Measurements from ENCODE around the gene TERF2IP. TPM values are rescaled to one million over a fixed set of nuclear protein-coding genes. Genes with fewer than 3 reads are reported as not detected.

The TERF2IP gene
- total and polyA plus RNA-seq, 2 experiments from 2014 or later, result 12.0 to 18.0 TPM

DNA sequence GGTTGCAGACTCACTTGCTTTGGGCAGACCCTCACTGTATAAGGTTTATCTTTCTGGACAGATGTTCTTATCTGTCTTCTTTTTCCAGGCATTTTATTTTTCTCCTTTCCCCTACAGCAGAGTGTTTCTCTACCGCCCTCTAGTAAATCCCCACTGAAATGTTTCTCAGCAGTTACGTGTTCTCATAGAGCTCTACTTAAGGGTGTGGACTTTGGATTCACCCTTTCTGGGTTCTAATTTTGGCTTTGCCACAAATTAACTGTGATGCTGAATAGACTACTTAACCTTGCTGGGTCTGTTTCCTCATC is 26.4 kb upstream of the TERF2IP start:
- Histone ChIP-seq H3K36me3 (ENCODE audit: insufficient read depth) (peaks cover 16% of the 10 kb centered on the region), H3K4me2 (no peak overlapping the region), H3F3A (replicated peaks; ENCODE audit: low read depth) (peaks cover 6% of the 10 kb centered on the region; the same call in 1 of the 2 replicates), H4K20me1 (replicated peaks; ENCODE audit: insufficient read depth) (no peaks in the 10 kb centered on the region; the same call in 1 of the 2 replicates), H2AFZ (no peak overlapping the region), H3K27me3 (ENCODE audit: insufficient read depth) (no peaks in the 10 kb centered on the region), H3K79me2 (replicated peaks; ENCODE audit: insufficient read depth) (peaks cover 10% of the 10 kb centered on the region; the same call in 1 of the 2 replicates), H3K4me1 (ENCODE audit: insufficient read depth) (peaks cover 7% of the 10 kb centered on the region; the same call in 1 of the 2 replicates), H3K27ac (ENCODE audit: low read depth) (no peak overlapping the region), H3K9me2 (ENCODE audit: insufficient read depth) (no peaks in the 10 kb centered on the region), H3K4me3 (0 out of 2 replicates have a peak overlapping the region, but pooled peaks have one; percentile 69)
- Mint-ChIP-seq H3K4me1 (peaks cover 4% of the 10 kb centered on the region), H3K27ac (no peak overlapping the region), H3K27me3 (ENCODE audit: insufficient read depth, low read depth, poor library complexity) (peaks cover 2% of the 10 kb centered on the region), H3K36me3 (ENCODE audit: low read depth) (peaks cover 43% of the 10 kb centered on the region), H3K9me3 (no peaks in the 10 kb centered on the region), H3K4me3 (peak overlapping the region; percentile 97; the same call in 2 of the 3 replicates)
- ATAC-seq (no peak), DNase-seq (ENCODE audit: low spot score) (peak; percentile 51)
- no peak for TF ChIP-seq JUNB (IDR thresholded peaks at IDR 0.05; ENCODE audit: unreplicated experiment)
- TF ChIP-seq, protein P1, sequence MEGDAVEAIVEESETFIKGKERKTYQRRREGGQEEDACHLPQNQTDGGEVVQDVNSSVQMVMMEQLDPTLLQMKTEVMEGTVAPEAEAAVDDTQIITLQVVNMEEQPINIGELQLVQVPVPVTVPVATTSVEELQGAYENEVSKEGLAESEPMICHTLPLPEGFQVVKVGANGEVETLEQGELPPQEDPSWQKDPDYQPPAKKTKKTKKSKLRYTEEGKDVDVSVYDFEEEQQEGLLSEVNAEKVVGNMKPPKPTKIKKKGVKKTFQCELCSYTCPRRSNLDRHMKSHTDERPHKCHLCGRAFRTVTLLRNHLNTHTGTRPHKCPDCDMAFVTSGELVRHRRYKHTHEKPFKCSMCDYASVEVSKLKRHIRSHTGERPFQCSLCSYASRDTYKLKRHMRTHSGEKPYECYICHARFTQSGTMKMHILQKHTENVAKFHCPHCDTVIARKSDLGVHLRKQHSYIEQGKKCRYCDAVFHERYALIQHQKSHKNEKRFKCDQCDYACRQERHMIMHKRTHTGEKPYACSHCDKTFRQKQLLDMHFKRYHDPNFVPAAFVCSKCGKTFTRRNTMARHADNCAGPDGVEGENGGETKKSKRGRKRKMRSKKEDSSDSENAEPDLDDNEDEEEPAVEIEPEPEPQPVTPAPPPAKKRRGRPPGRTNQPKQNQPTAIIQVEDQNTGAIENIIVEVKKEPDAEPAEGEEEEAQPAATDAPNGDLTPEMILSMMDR (conservative IDR thresholded peaks at IDR 0.05; ENCODE audit: low read depth in 2 of 2), result peak; percentile 59 to 64

DNA sequence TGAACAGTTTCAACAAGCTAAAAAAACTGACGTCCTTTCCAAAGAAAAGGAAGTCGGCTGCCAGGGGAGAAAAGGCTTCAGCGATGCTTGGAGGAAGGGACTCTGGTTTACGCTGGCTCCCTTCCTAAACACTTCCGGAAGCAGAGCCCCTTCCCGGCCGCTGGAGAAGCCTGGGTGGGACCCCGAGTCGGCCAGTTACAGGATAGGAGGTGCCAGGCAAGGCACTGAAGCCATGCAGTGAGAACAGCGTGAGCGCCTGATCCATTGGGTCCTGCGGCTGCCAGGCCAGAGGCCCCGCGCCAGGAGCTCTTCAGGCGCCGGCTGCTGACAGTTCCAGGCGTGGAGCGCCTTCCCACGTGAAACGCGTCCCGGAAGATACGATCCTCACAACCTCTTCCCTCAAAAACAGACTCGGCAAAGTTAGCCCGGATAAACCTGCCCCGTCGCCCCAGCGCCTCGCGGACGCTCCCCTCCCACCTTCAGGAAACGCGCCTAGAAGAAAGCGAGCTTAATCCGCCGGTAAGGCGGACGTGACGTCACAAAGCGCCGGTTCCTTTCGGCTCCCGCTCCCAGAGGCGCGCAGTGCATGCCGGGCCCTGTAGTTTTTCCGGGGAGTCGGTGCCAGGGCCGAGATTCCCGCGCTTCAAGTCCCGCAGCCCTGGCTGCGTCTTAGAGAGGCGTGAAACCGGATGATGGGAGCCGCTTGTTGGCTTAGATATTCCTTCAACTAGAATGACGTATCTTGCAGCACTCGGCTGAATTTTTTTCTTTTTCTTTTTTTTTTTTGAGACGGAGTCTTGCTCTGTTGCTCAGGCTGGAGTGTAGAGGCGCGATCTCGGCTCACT is 24.6 kb upstream of the TERF2IP start, which contains the start of gene ADAT1:
TSS of gene ADAT1 (minus strand) at position 521 of the 845 bp plus-strand sequence. CDS start 2,482 bp downstream, outside the sequence.
- peak within 1 kb of the TSS; percentile 69 for H3K4me3 ChIP-seq
- Mint-ChIP-seq H3K9me3 (no peaks in the 10 kb centered on the region), H3K27me3 (ENCODE audit: insufficient read depth, low read depth, poor library complexity) (peaks cover 2% of the 10 kb centered on the region), H3K27ac (peak within 1 kb of the TSS; percentile 99), H3K4me1 (peaks cover 4% of the 10 kb centered on the region), H3K36me3 (ENCODE audit: low read depth) (peaks cover 47% of the 10 kb centered on the region), H3K4me3 (peak within 1 kb of the TSS; percentile 97)
- peak within 1 kb of the TSS; percentile 85 for H3K4me2 ChIP-seq
- no peaks in the 10 kb centered on the region for H3K9me2 ChIP-seq (ENCODE audit: insufficient read depth)
- H3K79me2 ChIP-seq (replicated peaks; ENCODE audit: insufficient read depth), result peaks cover 10% of the 10 kb centered on the region; the same call in 1 of the 2 replicates
- H3K4me1 ChIP-seq (ENCODE audit: insufficient read depth), result peaks cover 7% of the 10 kb centered on the region; the same call in 1 of the 2 replicates
- H4K20me1 ChIP-seq (replicated peaks; ENCODE audit: insufficient read depth), result no peaks in the 10 kb centered on the region; the same call in 1 of the 2 replicates
- no peaks in the 10 kb centered on the region for H3K27me3 ChIP-seq (ENCODE audit: insufficient read depth)
- peaks cover 24% of the 10 kb centered on the region for H3K36me3 ChIP-seq (ENCODE audit: insufficient read depth)
- no peak for TF ChIP-seq JUNB (IDR thresholded peaks at IDR 0.05; ENCODE audit: unreplicated experiment)
- TF ChIP-seq NANOG (IDR thresholded peaks at IDR 0.05; ENCODE audit: borderline replicate concordance), result no peak
- TF ChIP-seq POLR2AphosphoS5 (IDR thresholded peaks at IDR 0.05; ENCODE audit: low read depth), result peak; percentile 96
- peak; percentile 99 for TF ChIP-seq CREB1 (CRISPR knock-in tag; IDR thresholded peaks at IDR 0.05; ENCODE audit: low read depth)
- TF ChIP-seq, protein P2, sequence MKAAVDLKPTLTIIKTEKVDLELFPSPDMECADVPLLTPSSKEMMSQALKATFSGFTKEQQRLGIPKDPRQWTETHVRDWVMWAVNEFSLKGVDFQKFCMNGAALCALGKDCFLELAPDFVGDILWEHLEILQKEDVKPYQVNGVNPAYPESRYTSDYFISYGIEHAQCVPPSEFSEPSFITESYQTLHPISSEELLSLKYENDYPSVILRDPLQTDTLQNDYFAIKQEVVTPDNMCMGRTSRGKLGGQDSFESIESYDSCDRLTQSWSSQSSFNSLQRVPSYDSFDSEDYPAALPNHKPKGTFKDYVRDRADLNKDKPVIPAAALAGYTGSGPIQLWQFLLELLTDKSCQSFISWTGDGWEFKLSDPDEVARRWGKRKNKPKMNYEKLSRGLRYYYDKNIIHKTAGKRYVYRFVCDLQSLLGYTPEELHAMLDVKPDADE (IDR thresholded peaks at IDR 0.05), result peak; percentile 95
- H3F3A ChIP-seq (replicated peaks; ENCODE audit: low read depth), result peaks cover 6% of the 10 kb centered on the region; the same call in 1 of the 2 replicates
- H2AFZ ChIP-seq, result peak within 1 kb of the TSS; percentile 14; the same call in 1 of the 2 replicates
- DNase-seq (ENCODE audit: low spot score) (peak; percentile 100), ATAC-seq (peak; percentile 96)
- peak within 1 kb of the TSS; percentile 82 for H3K27ac ChIP-seq (ENCODE audit: low read depth)
